ENCODE data around the gene DNER. TPM values are rescaled to one million over a fixed set of nuclear protein-coding genes. Genes with fewer than 3 reads are reported as not detected.
"Not testable (repeated sequence)": the region's sequence is repeated elsewhere in the genome, so short reads cannot be mapped to it uniquely, and the experiment has no call there.

Gene DNER
- polyA plus RNA-seq, 1 donor from 2014 or later: not detected

- no peaks in the 10 kb centered on the region for H3K36me3 Mint-ChIP-seq
- no peak overlapping the region for H3K4me3 Mint-ChIP-seq
- H3K4me1 Mint-ChIP-seq: no peaks in the 10 kb centered on the region
- peaks cover 1% of the 10 kb centered on the region for H3K27me3 Mint-ChIP-seq
- no peaks in the 10 kb centered on the region for H3K9me3 Mint-ChIP-seq
- no peak overlapping the region for H3K27ac Mint-ChIP-seq
These were observed 202.8 kb downstream of the DNER start for GRCh38 chr2:229511524-229511923.

GRCh38 chr2:229506699-229507098 lies 207.7 kb downstream of the DNER start:
- not testable (repeated sequence) for H3K27ac Mint-ChIP-seq, H3K4me1 Mint-ChIP-seq, H3K4me3 Mint-ChIP-seq, H3K36me3 Mint-ChIP-seq, H3K27me3 Mint-ChIP-seq, H3K9me3 Mint-ChIP-seq

- Mint-ChIP-seq H3K27me3 (no peaks in the 10 kb centered on the region), H3K4me3 (no peak overlapping the region), H3K36me3 (no peaks in the 10 kb centered on the region), H3K4me1 (no peaks in the 10 kb centered on the region), H3K27ac (no peak overlapping the region), H3K9me3 (peaks cover 3 to 13% (median 10%) of the 10 kb centered on the region in 3 donors)
These were observed 213.1 kb downstream of the DNER start for GRCh38 chr2:229501051-229501794.

- H3K4me1 Mint-ChIP-seq: no peaks in the 10 kb centered on the region
- peaks cover 3 to 4% (median 4%) of the 10 kb centered on the region in 3 donors for H3K9me3 Mint-ChIP-seq
- H3K36me3 Mint-ChIP-seq: peaks cover 3% of the 10 kb centered on the region
- H3K27ac Mint-ChIP-seq: no peak overlapping the region
- no peak overlapping the region for H3K4me3 Mint-ChIP-seq
- H3K27me3 Mint-ChIP-seq: peaks cover 7% of the 10 kb centered on the region
These were observed 222.3 kb downstream of the DNER start for GRCh38 chr2:229492034-229492433.

GRCh38 chr2:229490167-229490566 lies 224.2 kb downstream of the DNER start:
- Mint-ChIP-seq H3K4me3 (no peak overlapping the region), H3K36me3 (peaks cover 3% of the 10 kb centered on the region)

GRCh38 chr2:229489016-229489415 lies 225.3 kb downstream of the DNER start:
- peaks cover 3% of the 10 kb centered on the region for H3K36me3 Mint-ChIP-seq
- no peak overlapping the region for H3K4me3 Mint-ChIP-seq
- H3K27ac Mint-ChIP-seq: no peak overlapping the region
- H3K9me3 Mint-ChIP-seq: peaks cover 1 to 4% (median 4%) of the 10 kb centered on the region in 3 donors
- no peaks in the 10 kb centered on the region for H3K4me1 Mint-ChIP-seq
- peaks cover 2% of the 10 kb centered on the region for H3K27me3 Mint-ChIP-seq

More at GRCh38 chr2:229490167-229490566, 224.2 kb downstream of the DNER start:
- no peaks in the 10 kb centered on the region for H3K4me1 Mint-ChIP-seq
- H3K9me3 Mint-ChIP-seq: peaks cover 3 to 4% (median 4%) of the 10 kb centered on the region in 3 donors
- H3K27me3 Mint-ChIP-seq: peaks cover 7% of the 10 kb centered on the region
- no peak overlapping the region for H3K27ac Mint-ChIP-seq

GRCh38 chr2:229488232-229488631 lies 226.1 kb downstream of the DNER start:
- H3K36me3 Mint-ChIP-seq: peaks cover 3% of the 10 kb centered on the region
- H3K27me3 Mint-ChIP-seq: peaks cover 2% of the 10 kb centered on the region
- H3K4me3 Mint-ChIP-seq: no peak overlapping the region
- H3K9me3 Mint-ChIP-seq: peaks cover 1 to 4% (median 4%) of the 10 kb centered on the region in 3 donors
- H3K4me1 Mint-ChIP-seq: no peaks in the 10 kb centered on the region
- no peak overlapping the region for H3K27ac Mint-ChIP-seq

GRCh38 chr2:229486673-229487072 lies 227.7 kb downstream of the DNER start:
- Mint-ChIP-seq H3K27me3 (peaks cover 2% of the 10 kb centered on the region), H3K4me3 (no peak overlapping the region)

GRCh38 chr2:229485857-229486256 lies 228.5 kb downstream of the DNER start:
- peaks cover 2% of the 10 kb centered on the region for H3K27me3 Mint-ChIP-seq
- peaks cover 1 to 4% (median 2%) of the 10 kb centered on the region in 3 donors for H3K9me3 Mint-ChIP-seq
- no peak overlapping the region for H3K4me3 Mint-ChIP-seq
- no peaks in the 10 kb centered on the region for H3K36me3 Mint-ChIP-seq
- no peaks in the 10 kb centered on the region for H3K4me1 Mint-ChIP-seq
- no peak overlapping the region for H3K27ac Mint-ChIP-seq

More at GRCh38 chr2:229486673-229487072, 227.7 kb downstream of the DNER start:
- H3K4me1 Mint-ChIP-seq: no peaks in the 10 kb centered on the region
- H3K9me3 Mint-ChIP-seq: peaks cover 1 to 4% (median 4%) of the 10 kb centered on the region in 3 donors
- peaks cover 3% of the 10 kb centered on the region for H3K36me3 Mint-ChIP-seq
- no peak overlapping the region for H3K27ac Mint-ChIP-seq

GRCh38 chr2:229477269-229477755 lies 237.0 kb downstream of the DNER start:
- H3K27me3 Mint-ChIP-seq: no peaks in the 10 kb centered on the region
- no peak overlapping the region for H3K27ac Mint-ChIP-seq
- H3K4me3 Mint-ChIP-seq: no peak overlapping the region
- H3K4me1 Mint-ChIP-seq: peaks cover 0 to 2% (median 0%) of the 10 kb centered on the region in 3 donors
- H3K9me3 Mint-ChIP-seq: peaks cover 0 to 9% (median 3%) of the 10 kb centered on the region in 3 donors
- no peaks in the 10 kb centered on the region for H3K36me3 Mint-ChIP-seq

GRCh38 chr2:229475778-229476177 lies 238.6 kb downstream of the DNER start:
- Mint-ChIP-seq H3K9me3 (peaks cover 0 to 9% (median 3%) of the 10 kb centered on the region in 3 donors), H3K27ac (no peak overlapping the region), H3K4me1 (peaks cover 0 to 1% (median 0%) of the 10 kb centered on the region in 3 donors), H3K4me3 (no peak overlapping the region), H3K27me3 (no peaks in the 10 kb centered on the region), H3K36me3 (no peaks in the 10 kb centered on the region)

- H3K27me3 Mint-ChIP-seq: no peaks in the 10 kb centered on the region
These were observed 240.2 kb downstream of the DNER start for GRCh38 chr2:229474125-229474524.

GRCh38 chr2:229470781-229471180 lies 243.6 kb downstream of the DNER start:
- Mint-ChIP-seq H3K9me3 (peaks cover 0 to 4% (median 3%) of the 10 kb centered on the region in 3 donors), H3K4me3 (no peak overlapping the region), H3K4me1 (no peaks in the 10 kb centered on the region), H3K27me3 (no peaks in the 10 kb centered on the region), H3K36me3 (peaks cover under 1% of the 10 kb centered on the region), H3K27ac (no peak overlapping the region)

More at GRCh38 chr2:229474125-229474524, 240.2 kb downstream of the DNER start:
- no peak overlapping the region for H3K4me3 Mint-ChIP-seq
- H3K9me3 Mint-ChIP-seq: peaks cover 0 to 9% (median 3%) of the 10 kb centered on the region in 3 donors
- no peaks in the 10 kb centered on the region for H3K4me1 Mint-ChIP-seq
- H3K27ac Mint-ChIP-seq: no peak overlapping the region
- no peaks in the 10 kb centered on the region for H3K36me3 Mint-ChIP-seq

- H3K4me1 Mint-ChIP-seq: no peaks in the 10 kb centered on the region
- H3K27ac Mint-ChIP-seq: no peak overlapping the region
- no peak overlapping the region for H3K4me3 Mint-ChIP-seq
- no peaks in the 10 kb centered on the region for H3K27me3 Mint-ChIP-seq
- peaks cover 1 to 5% (median 3%) of the 10 kb centered on the region in 3 donors for H3K9me3 Mint-ChIP-seq
- H3K36me3 Mint-ChIP-seq: peaks cover 2% of the 10 kb centered on the region
These were observed 246.6 kb downstream of the DNER start for GRCh38 chr2:229467783-229468182.

GRCh38 chr2:229463841-229464346 lies 250.5 kb downstream of the DNER start:
- Mint-ChIP-seq H3K36me3 (peaks cover 2% of the 10 kb centered on the region), H3K27ac (no peak overlapping the region), H3K27me3 (no peaks in the 10 kb centered on the region), H3K9me3 (peaks cover 1 to 5% (median 3%) of the 10 kb centered on the region in 3 donors), H3K4me1 (no peaks in the 10 kb centered on the region), H3K4me3 (no peak overlapping the region)
